Natural killer cell treated with Interleukin-12 subunit alpha and Interleukin-12 subunit beta and Interleukin-15 and Interleukin-18, amount 100 ng/mL, for 72 hours (primary cell): ENCODE measurements around the gene CIZ1. TPM values are rescaled to one million over a fixed set of nuclear protein-coding genes. Genes with fewer than 3 reads are reported as not detected.
"Not testable (repeated sequence)": the region's sequence is repeated elsewhere in the genome, so short reads cannot be mapped to it uniquely, and the experiment has no call there.

Experiments used
- ATAC-seq, 2 donors: fragments of 150-1000 bp; cut with Tn5 transposase in 1 of 2; sonication (Bioruptor Pico), chemical (Tn5 transposase) in 1 of 2; 2 replicates each; pipeline ENCODE4 v1.10.0; 2021
- DNase-seq: peaks from one replicate; pipeline ENCODE4 v3.0.0; 2022; ENCODE audit warnings: low spot score
- H3K27ac Mint-ChIP-seq, 2 donors: 1 replicate in 1 of 2; 2 replicates in 1 of 2; pipeline ENCODE4 v1.8.0; 2022; ENCODE audit warnings: mixed read lengths in 2 of 2, mild to moderate bottlenecking in 1 of 2, moderate library complexity in 1 of 2
- H3K27me3 Mint-ChIP-seq, 2 donors: 1 replicate in 1 of 2; 2 replicates in 1 of 2; pipeline ENCODE4 v1.8.0; 2022; ENCODE audit warnings: mixed read lengths in 2 of 2
- H3K36me3 Mint-ChIP-seq: one replicate; pipeline ENCODE4 v1.8.0; 2022; ENCODE audit warnings: mixed read lengths
- H3K4me1 Mint-ChIP-seq, 2 donors: 1 replicate in 1 of 2; 2 replicates in 1 of 2; pipeline ENCODE4 v1.8.0; 2022; ENCODE audit warnings: low read depth in 2 of 2, mixed read lengths in 2 of 2, mild to moderate bottlenecking in 1 of 2
- H3K4me3 Mint-ChIP-seq: one replicate; pipeline ENCODE4 v1.8.0; 2022; ENCODE audit warnings: mixed read lengths
- H3K9me3 Mint-ChIP-seq: 2 replicates; pipeline ENCODE4 v1.8.0; 2022; ENCODE audit warnings: mixed read lengths
- total RNA-seq, 2 donors: library from RNA; stranded (reverse); gene quantifications; one replicate each; pipeline ENCODE4 v1.2.3, GENCODE V29; 2022

The CIZ1 gene
- total RNA-seq, 2 donors from 2014 or later: 114 to 135 TPM

DNA sequence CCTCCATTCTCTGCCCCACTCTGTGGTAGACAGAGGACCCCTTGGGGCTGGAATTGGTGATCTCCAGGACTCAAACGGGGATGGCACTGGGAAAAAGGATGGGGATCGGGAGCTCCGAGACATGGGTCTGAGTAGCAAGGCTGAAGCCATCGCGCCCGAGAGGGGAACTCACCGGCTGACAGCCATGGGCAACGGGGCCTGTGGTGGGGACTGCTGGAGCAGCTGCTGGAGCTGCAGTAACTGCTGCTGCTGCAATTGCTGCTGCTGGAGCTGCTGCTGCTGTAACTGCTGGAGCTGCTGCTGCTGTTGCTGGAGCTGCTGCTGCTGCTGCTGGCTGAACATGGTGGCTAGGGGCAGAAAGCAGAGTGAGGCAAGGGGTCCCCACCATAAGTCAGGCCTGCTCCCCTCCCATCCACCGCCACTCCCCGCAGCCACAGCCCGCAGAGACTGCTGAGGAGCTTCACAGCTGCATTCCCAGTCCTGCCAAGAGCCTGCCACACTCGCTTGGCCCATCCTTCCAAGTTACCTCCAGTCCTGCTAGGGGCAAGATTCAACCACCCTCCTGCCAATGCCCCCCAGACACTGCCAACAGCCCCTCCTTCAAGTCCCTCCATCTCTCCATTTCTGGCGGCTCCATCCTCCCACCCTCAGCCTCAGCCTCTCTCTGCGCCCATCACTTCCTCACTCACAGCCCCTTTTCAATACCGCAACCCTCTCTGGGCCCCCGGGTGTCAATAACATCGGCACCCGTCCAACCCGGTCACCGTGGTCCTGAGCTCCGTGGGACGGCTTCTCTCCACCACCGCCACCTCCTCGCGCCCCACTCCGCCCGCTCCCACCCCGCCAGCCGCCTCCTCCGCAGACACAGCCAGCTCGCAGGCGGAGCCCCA lies 611 bp downstream of the CIZ1 start:
- Mint-ChIP-seq H3K27me3 (no peaks in the 10 kb centered on the region), H3K4me1 (peaks cover 11 to 30% of the 10 kb centered on the region in 2 donors)
- peak; percentile 61 to 70 for ATAC-seq

DNA sequence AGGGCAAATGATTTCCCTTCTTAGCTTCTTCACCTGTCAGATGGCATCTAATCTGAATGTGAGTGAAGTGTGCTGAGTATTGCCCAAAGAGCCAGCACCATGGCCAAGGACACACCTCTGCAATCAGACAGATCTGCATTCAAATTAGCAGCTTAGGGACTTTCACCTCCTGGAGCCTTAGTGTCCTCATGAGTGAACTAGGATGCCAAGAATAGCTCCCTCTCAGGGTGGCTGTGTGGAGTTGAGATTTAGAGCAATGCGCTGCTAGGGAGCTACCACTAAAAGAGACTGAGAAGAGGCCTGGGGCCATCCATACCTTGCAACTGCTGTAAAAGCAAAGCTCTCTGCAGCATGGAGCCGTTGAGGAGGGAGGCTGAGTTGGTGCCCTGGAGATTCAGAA lies 1.4 kb downstream of the CIZ1 start:
- peaks cover 11 to 30% of the 10 kb centered on the region in 2 donors for H3K4me1 Mint-ChIP-seq
- H3K9me3 Mint-ChIP-seq: no peaks in the 10 kb centered on the region
- peak overlapping the region; percentile 73 to 90 for H3K27ac Mint-ChIP-seq
- H3K4me3 Mint-ChIP-seq: peak overlapping the region; percentile 98
- no peaks in the 10 kb centered on the region for H3K27me3 Mint-ChIP-seq
- no peak for ATAC-seq
- DNase-seq: no peak
- H3K36me3 Mint-ChIP-seq: peaks cover 6% of the 10 kb centered on the region

More for the DNA sequence above, 611 bp downstream of the CIZ1 start:
- Mint-ChIP-seq H3K36me3 (peaks cover 6% of the 10 kb centered on the region), H3K4me3 (peak overlapping the region; percentile 98), H3K9me3 (no peaks in the 10 kb centered on the region), H3K27ac (peak overlapping the region; percentile 77 to 90)
- DNase-seq: no peak

- Mint-ChIP-seq H3K36me3 (peaks cover 6% of the 10 kb centered on the region), H3K27ac (no peak overlapping the region), H3K4me3 (peak overlapping the region; percentile 12), H3K9me3 (no peaks in the 10 kb centered on the region), H3K27me3 (no peaks in the 10 kb centered on the region), H3K4me1 (peaks cover 11 to 30% of the 10 kb centered on the region in 2 donors)
- DNase-seq: no peak
- no peak for ATAC-seq
These were observed 3.2 kb downstream of the CIZ1 start for GRCh38 chr9:128188209-128188608.

GRCh38 chr9:128187361-128187760 lies 4.0 kb downstream of the CIZ1 start:
- H3K27me3 Mint-ChIP-seq: no peaks in the 10 kb centered on the region
- DNase-seq: no peak
- peaks cover 11% of the 10 kb centered on the region for H3K36me3 Mint-ChIP-seq
- no peak overlapping the region for H3K4me3 Mint-ChIP-seq
- H3K4me1 Mint-ChIP-seq: peaks cover 11 to 27% of the 10 kb centered on the region in 2 donors
- no peak for ATAC-seq
- no peaks in the 10 kb centered on the region for H3K9me3 Mint-ChIP-seq
- H3K27ac Mint-ChIP-seq: no peak overlapping the region

- H3K27ac Mint-ChIP-seq: no peak overlapping the region
- no peaks in the 10 kb centered on the region for H3K27me3 Mint-ChIP-seq
- DNase-seq: no peak
- H3K4me1 Mint-ChIP-seq: peaks cover 6 to 21% of the 10 kb centered on the region in 2 donors
- ATAC-seq: no peak
- H3K9me3 Mint-ChIP-seq: no peaks in the 10 kb centered on the region
- no peak overlapping the region for H3K4me3 Mint-ChIP-seq
- H3K36me3 Mint-ChIP-seq: peaks cover 17% of the 10 kb centered on the region
These were observed 5.1 kb downstream of the CIZ1 start for GRCh38 chr9:128185979-128186965.

DNA sequence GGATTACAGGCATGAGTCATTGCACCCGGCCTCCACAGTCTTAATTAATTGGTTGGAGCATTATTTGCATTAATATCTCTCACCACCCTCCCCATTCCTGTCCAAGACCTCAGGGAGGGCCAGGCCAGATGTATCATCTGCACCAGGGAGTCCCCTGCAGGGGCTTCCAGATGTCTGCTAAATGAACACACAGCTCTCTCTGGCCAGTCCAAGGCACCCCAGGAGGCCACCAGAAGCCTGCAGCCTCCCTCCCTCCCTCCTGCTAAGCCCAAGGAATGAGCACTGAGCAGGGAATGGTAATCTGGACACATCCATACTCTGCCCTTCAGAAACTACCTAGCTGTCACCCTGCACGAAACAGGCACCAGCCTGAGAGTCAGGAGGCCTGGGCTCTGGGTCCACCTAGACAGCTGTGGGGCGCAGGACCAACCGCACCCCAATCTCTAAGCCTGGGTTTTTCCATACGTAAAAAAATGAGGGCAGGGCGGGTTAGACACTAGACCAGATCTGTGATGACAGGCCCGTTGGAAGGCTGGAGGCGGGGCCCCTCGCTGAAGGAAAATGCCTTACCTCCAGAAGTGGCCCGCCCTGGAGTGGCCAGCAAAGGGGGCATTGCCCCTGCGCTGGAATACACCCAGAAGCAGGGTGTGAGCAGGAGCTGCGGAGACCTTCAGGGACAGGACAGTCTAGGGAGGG lies 8.3 kb downstream of the CIZ1 start:
- DNase-seq (no peak), ATAC-seq (no peak)
- Mint-ChIP-seq H3K27ac (no peak overlapping the region), H3K4me1 (peaks cover 0 to 6% of the 10 kb centered on the region in 2 donors), H3K36me3 (peaks cover 17% of the 10 kb centered on the region), H3K27me3 (no peaks in the 10 kb centered on the region), H3K4me3 (no peak overlapping the region), H3K9me3 (no peaks in the 10 kb centered on the region)

DNA sequence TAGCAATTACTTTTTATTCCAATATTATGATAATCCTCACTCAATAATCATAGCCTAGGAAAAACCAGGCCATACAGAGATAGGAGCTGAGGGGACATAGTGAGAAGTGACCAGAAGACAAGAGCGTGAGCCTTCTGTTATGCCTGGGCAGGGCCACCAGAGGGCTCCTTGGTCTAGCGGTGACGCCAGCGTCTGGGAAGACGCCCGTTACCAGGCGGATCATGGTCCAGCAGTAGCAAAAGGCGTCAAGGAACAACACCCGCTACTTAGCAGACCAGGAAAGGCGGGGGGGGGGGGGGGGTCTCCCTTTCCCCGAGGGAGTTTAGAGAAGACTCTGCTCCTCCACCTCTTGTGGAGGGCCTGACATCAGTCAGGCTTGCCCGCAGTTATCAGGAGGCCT lies 9.9 kb downstream of the CIZ1 start:
- peaks cover 10% of the 10 kb centered on the region for H3K36me3 Mint-ChIP-seq
- not testable (repeated sequence) for H3K27ac Mint-ChIP-seq, H3K9me3 Mint-ChIP-seq, H3K4me3 Mint-ChIP-seq, ATAC-seq, H3K4me1 Mint-ChIP-seq, DNase-seq, H3K27me3 Mint-ChIP-seq

DNA sequence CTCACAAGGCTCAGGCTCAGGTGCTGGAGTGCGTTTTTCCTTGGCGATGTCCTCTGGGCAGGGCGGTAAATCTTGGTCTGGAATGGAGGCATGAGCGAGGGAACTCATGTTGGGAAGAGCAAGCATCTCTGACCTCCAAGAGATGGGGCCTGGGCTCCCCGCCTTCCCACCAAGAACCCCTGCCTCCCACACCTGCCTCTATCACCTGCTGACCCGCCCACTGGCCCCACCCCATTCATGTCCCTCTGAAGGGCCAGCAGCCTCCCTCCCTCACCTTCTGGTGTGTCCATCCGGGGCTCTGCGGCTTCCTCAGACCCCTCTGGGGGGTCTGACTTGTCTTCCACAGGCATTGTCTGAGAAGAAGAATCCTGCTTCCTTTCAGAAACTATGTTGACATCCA lies 10.9 kb downstream of the CIZ1 start:
- H3K4me1 Mint-ChIP-seq: no peaks in the 10 kb centered on the region
- H3K9me3 Mint-ChIP-seq: no peaks in the 10 kb centered on the region
- no peak overlapping the region for H3K27ac Mint-ChIP-seq
- H3K27me3 Mint-ChIP-seq: no peaks in the 10 kb centered on the region
- DNase-seq (no peak), ATAC-seq (no peak)
- H3K36me3 Mint-ChIP-seq: peaks cover 10% of the 10 kb centered on the region
- H3K4me3 Mint-ChIP-seq: no peak overlapping the region

DNA sequence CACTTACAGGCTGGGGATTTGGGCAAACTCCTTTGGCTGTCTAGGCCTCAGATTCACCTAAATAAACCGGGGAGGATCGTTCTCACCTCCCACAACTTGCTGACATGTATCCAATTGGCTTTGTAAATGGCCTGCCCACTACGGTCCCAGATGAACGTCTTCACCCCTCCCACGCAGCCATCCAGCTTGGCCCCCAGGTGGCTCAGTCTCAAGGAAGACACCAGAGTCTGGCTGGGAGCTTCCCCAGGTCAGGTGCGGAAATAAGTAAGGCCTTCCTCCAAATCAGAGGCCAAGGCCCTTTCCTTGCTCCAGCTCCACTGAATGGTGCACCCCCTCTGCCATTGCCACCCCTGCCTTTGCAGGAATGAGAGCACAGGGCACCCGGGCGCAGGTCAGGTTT lies 11.4 kb downstream of the CIZ1 start:
- Mint-ChIP-seq H3K27me3 (no peaks in the 10 kb centered on the region), H3K9me3 (no peaks in the 10 kb centered on the region), H3K36me3 (peaks cover 10% of the 10 kb centered on the region), H3K4me3 (no peak overlapping the region), H3K4me1 (no peaks in the 10 kb centered on the region), H3K27ac (no peak overlapping the region)
- ATAC-seq: no peak
- no peak for DNase-seq

GRCh38 chr9:128178806-128179431 lies 12.5 kb downstream of the CIZ1 start:
- no peak overlapping the region for H3K27ac Mint-ChIP-seq
- H3K4me3 Mint-ChIP-seq: no peak overlapping the region
- H3K4me1 Mint-ChIP-seq: no peaks in the 10 kb centered on the region
- peaks cover 10% of the 10 kb centered on the region for H3K36me3 Mint-ChIP-seq
- H3K27me3 Mint-ChIP-seq: no peaks in the 10 kb centered on the region
- ATAC-seq (no peak), DNase-seq (no peak)
- no peaks in the 10 kb centered on the region for H3K9me3 Mint-ChIP-seq

DNA sequence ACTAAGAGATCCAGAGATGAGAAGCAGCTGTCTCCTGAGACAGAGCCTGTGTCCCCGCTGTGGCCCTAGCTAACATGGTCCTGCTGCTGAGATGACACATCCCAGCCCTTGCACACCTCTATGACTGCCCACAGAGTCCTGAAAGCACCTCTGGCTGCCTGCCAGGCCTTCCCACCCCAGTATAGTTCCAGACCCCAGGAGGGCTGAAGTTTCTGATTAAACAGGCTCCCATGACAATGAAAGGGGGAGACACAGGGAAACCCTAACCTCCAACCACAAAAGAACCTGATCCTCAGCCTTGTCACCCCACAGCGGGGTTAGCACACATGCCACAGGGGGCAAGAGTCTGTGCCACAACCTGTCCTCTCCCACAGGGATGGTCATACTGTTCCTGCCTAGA lies 15.6 kb downstream of the CIZ1 start:
- no peak overlapping the region for H3K4me3 Mint-ChIP-seq
- no peak for DNase-seq
- H3K36me3 Mint-ChIP-seq: no peaks in the 10 kb centered on the region
- no peaks in the 10 kb centered on the region for H3K4me1 Mint-ChIP-seq
- no peaks in the 10 kb centered on the region for H3K27me3 Mint-ChIP-seq
- no peak for ATAC-seq
- no peak overlapping the region for H3K27ac Mint-ChIP-seq
- H3K9me3 Mint-ChIP-seq: no peaks in the 10 kb centered on the region

DNA sequence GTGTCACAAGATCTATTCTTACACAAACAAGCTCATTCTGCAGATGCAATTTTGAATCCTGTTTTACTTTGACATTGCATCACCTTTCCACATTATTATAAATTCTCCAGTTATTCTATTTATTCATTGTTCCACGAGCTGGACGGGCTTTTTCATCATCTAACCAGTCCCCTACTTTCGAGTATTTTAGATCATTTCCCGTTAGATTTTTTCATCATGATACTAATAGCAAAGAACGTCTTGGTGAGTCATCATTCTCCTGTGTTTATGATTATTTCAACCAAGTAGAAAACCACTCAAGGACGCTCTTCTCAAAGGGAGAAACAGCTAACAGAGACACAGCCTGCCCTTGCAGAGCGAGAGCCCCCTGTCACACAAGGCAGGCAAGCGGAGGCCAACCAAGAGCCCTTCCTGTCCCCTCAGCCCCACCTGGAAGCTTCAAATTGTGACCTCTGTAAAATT lies 16.2 kb downstream of the CIZ1 start:
- DNase-seq (no peak), ATAC-seq (no peak)
- Mint-ChIP-seq H3K4me1 (no peaks in the 10 kb centered on the region), H3K27ac (no peak overlapping the region), H3K4me3 (no peak overlapping the region), H3K9me3 (no peaks in the 10 kb centered on the region), H3K27me3 (no peaks in the 10 kb centered on the region), H3K36me3 (no peaks in the 10 kb centered on the region)

GRCh38 chr9:128174062-128174461 lies 17.3 kb downstream of the CIZ1 start:
- no peaks in the 10 kb centered on the region for H3K36me3 Mint-ChIP-seq
- no peaks in the 10 kb centered on the region for H3K9me3 Mint-ChIP-seq
- DNase-seq (no peak), ATAC-seq (no peak)
- H3K4me1 Mint-ChIP-seq: peaks cover 0 to 2% of the 10 kb centered on the region in 2 donors
- H3K4me3 Mint-ChIP-seq: no peak overlapping the region
- no peaks in the 10 kb centered on the region for H3K27me3 Mint-ChIP-seq
- H3K27ac Mint-ChIP-seq: no peak overlapping the region
